RWPE1 (cell line): Measurements from ENCODE around the gene KRT24.

ENCODE experiments used
- CTCF ChIA-PET: fragments of 350-600 bp; sonication (Branson Sonifier 250); formaldehyde crosslinking; extraction: SDS; loops from one replicate; lab custom pipeline; 2021; lab: Yijun Ruan, JAX
- POLR2A ChIA-PET: fragments of 400-600 bp; formaldehyde crosslinking; extraction: SDS; loops from one replicate; lab custom pipeline; 2020; ENCODE audit warnings: antibody characterized with exemption; ENCODE audit not compliant: low non-redundant PET; lab: Yijun Ruan, JAX
- DNase-seq: peaks from one replicate; pipeline ENCODE4 v3.0.0; 2012; ENCODE audit warnings: low spot score
- H3K27ac ChIP-seq: fragments of 450-650 bp; 2 replicates; pipeline ENCODE4 v1.5.1; 2017
- CTCF ChIP-seq: fragments of 450-650 bp; conservative IDR thresholded peaks from 2 replicates; pipeline ENCODE4 v1.5.1; 2017; ENCODE audit warnings: low read depth, mild to moderate bottlenecking

The KRT24 gene

GRCh38 chr17:40718930-40719329 is 15.4 kb upstream of the KRT24 start:
- no peak for TF ChIP-seq CTCF
- DNase-seq, result no peak
- no peak overlapping the region for H3K27ac ChIP-seq
- CTCF ChIA-PET, result interaction anchor here (0.6 kb wide), 1 partner anchor 1116 kb away, joined by 3 read pairs; no protein-coding TSS in a partner anchor
- POLR2A ChIA-PET, result no interaction called here

GRCh38 chr17:40717776-40718175 is 14.2 kb upstream of the KRT24 start:
- TF ChIP-seq CTCF, result no peak
- ChIA-PET POLR2A (no interaction called here), CTCF (interaction anchor here (0.6 kb wide), 1 partner anchor 58 kb away, joined by 4 read pairs; no protein-coding TSS in a partner anchor)
- H3K27ac ChIP-seq, result no peak overlapping the region
- no peak for DNase-seq

- CTCF ChIA-PET, result no interaction called here
- H3K27ac ChIP-seq, result no peak overlapping the region
- TF ChIP-seq CTCF, result no peak
- DNase-seq, result no peak
- POLR2A ChIA-PET, result no interaction called here
Measured at GRCh38 chr17:40714473-40714872, 10.9 kb upstream of the KRT24 start.

- no peak for DNase-seq
- ChIA-PET POLR2A (no interaction called here), CTCF (no interaction called here)
- H3K27ac ChIP-seq, result no peak overlapping the region
- no peak for TF ChIP-seq CTCF
Measured at GRCh38 chr17:40707745-40708144, 4.2 kb upstream of the KRT24 start.

- no peak for DNase-seq
- no peak overlapping the region for H3K27ac ChIP-seq
- ChIA-PET POLR2A (no interaction called here), CTCF (interaction anchor here (0.5 to 0.7 kb wide), 2 partner anchors 16 to 141 kb away, joined by 3 to 4 read pairs; no protein-coding TSS in a partner anchor)
- TF ChIP-seq CTCF, result no peak
Measured at GRCh38 chr17:40705584-40705983, 2.0 kb upstream of the KRT24 start.

- CTCF ChIA-PET, result no interaction called here
- no peak overlapping the region for H3K27ac ChIP-seq
- TF ChIP-seq CTCF, result no peak
- POLR2A ChIA-PET, result no interaction called here
- DNase-seq, result no peak
Measured at GRCh38 chr17:40702271-40702670, 1.3 kb downstream of the KRT24 start.
